Endothelial cell of umbilical vein (primary cell): ENCODE measurements around the gene GGTA1.

Experiments used
- EZH2 ChIP-seq: IDR thresholded peaks from 2 replicates; pipeline ENCODE4 v1.6.1; 2012; ENCODE audit warnings: borderline replicate concordance, low read depth, mild to moderate bottlenecking, moderate library complexity, low read length, inconsistent platforms; ENCODE audit not compliant: severe bottlenecking
- FOS ChIP-seq: IDR thresholded peaks from 2 replicates; pipeline ENCODE4 v1.6.1; 2011; ENCODE audit warnings: mild to moderate bottlenecking, low read length, moderate library complexity, borderline replicate concordance; ENCODE audit not compliant: insufficient read depth
- MYC ChIP-seq: IDR thresholded peaks from one replicate; pipeline ENCODE4 v1.6.1; 2011; ENCODE audit warnings: mild to moderate bottlenecking, low read depth, low read length
- POLR2A ChIP-seq: IDR thresholded peaks from 2 replicates; pipeline ENCODE4 v1.6.1; 2012; ENCODE audit warnings: low read depth, mild to moderate bottlenecking, control low read depth, low read length
- POLR2AphosphoS5 ChIP-seq: IDR thresholded peaks from 2 replicates; pipeline ENCODE4 v1.6.1; 2012; ENCODE audit warnings: low read depth, mild to moderate bottlenecking, control low read depth, low read length, moderate library complexity; ENCODE audit not compliant: insufficient read depth
- TF ChIP-seq, protein P1 (sequence below), 2 donors: IDR thresholded peaks; 1 replicate in 1 of 2; 2 replicates in 1 of 2; pipeline ENCODE4 v1.5.1; 2011; ENCODE audit warnings: low read length in 2 of 2, mild to moderate bottlenecking in 2 of 2, moderate library complexity in 2 of 2, control low read depth in 1 of 2, inconsistent platforms in 1 of 2, low read depth in 1 of 2; ENCODE audit not compliant: insufficient read depth in 1 of 2; ENCODE audit errors: extremely low read depth in 1 of 2
- TF ChIP-seq, protein P2 (sequence below): IDR thresholded peaks from 2 replicates; pipeline ENCODE4 v1.6.1; 2011; ENCODE audit not compliant: insufficient read depth, insufficient read length

DNA sequence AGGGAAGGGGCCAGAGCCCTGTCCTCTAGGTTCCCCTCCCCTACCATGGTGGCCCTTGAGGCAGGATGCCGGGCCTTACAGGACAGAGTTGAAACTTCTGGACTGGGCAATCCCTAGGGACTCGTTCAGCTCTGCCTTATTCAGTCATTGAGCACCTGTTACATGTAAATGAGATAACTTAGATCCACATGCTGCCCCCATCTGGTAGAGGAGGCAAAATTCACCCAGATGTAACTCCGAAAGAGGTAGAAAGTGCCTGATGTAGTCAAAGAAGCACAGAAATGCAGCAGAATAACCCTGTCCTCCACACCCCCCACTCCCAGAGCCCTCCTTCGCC is 1.5 kb downstream of the GGTA1 start:
- TF ChIP-seq, protein P1, sequence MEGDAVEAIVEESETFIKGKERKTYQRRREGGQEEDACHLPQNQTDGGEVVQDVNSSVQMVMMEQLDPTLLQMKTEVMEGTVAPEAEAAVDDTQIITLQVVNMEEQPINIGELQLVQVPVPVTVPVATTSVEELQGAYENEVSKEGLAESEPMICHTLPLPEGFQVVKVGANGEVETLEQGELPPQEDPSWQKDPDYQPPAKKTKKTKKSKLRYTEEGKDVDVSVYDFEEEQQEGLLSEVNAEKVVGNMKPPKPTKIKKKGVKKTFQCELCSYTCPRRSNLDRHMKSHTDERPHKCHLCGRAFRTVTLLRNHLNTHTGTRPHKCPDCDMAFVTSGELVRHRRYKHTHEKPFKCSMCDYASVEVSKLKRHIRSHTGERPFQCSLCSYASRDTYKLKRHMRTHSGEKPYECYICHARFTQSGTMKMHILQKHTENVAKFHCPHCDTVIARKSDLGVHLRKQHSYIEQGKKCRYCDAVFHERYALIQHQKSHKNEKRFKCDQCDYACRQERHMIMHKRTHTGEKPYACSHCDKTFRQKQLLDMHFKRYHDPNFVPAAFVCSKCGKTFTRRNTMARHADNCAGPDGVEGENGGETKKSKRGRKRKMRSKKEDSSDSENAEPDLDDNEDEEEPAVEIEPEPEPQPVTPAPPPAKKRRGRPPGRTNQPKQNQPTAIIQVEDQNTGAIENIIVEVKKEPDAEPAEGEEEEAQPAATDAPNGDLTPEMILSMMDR (IDR thresholded peaks at IDR 0.05; ENCODE audit: extremely low read depth in 1 of 2, insufficient read depth in 1 of 2, low read depth in 1 of 2, low read length in 2 of 2) = peak; percentile 66 to 68
- TF ChIP-seq FOS (no peak), POLR2A (no peak), POLR2AphosphoS5 (no peak), MYC (no peak), EZH2 (no peak)
- TF ChIP-seq, protein P2, sequence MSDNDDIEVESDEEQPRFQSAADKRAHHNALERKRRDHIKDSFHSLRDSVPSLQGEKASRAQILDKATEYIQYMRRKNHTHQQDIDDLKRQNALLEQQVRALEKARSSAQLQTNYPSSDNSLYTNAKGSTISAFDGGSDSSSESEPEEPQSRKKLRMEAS = no peak
